Measurements from ENCODE around the gene PXN. TPM values are rescaled to one million over a fixed set of nuclear protein-coding genes. Genes with fewer than 3 reads are reported as not detected.
A peak's percentile ranks its signal among the peaks of the same experiment; 100 is the strongest.

The PXN gene
- total and polyA plus RNA-seq, 2 of the 13 experiments (the other 11 are each of a cell fraction or from before 2014, with no cell fraction given), result 13.6 to 14.2 TPM

- TF ChIP-seq ZNF607 (CRISPR knock-in tag; IDR thresholded peaks at IDR 0.05; ENCODE audit: borderline replicate concordance), result no peak
- TF ChIP-seq GPBP1L1 (CRISPR knock-in tag; IDR thresholded peaks at IDR 0.05), result no peak
- no peak for TF ChIP-seq POGK (CRISPR knock-in tag; conservative IDR thresholded peaks at IDR 0.05)
- TF ChIP-seq ZNF816 (CRISPR knock-in tag; IDR thresholded peaks at IDR 0.05; ENCODE audit: borderline replicate concordance), result no peak; the same call in 1 of the 2 replicates
- TF ChIP-seq E2F5 (CRISPR knock-in tag; conservative IDR thresholded peaks at IDR 0.05), result no peak
- no peak for TF ChIP-seq FIP1L1 (IDR thresholded peaks at IDR 0.05; ENCODE audit: borderline replicate concordance, insufficient read depth, low read depth, low read length)
- TF ChIP-seq SIN3A (IDR thresholded peaks at IDR 0.05; ENCODE audit: borderline replicate concordance, low read depth, low read length), result peak; percentile 82; the same call in 1 of the 2 replicates
- TF ChIP-seq ZNF513 (CRISPR knock-in tag; conservative IDR thresholded peaks at IDR 0.05), result no peak
- TF ChIP-seq MTERF4 (CRISPR knock-in tag; IDR thresholded peaks at IDR 0.05), result no peak
- no peak for TF ChIP-seq MXD3 (CRISPR knock-in tag; IDR thresholded peaks at IDR 0.05)
- TF ChIP-seq NR2C2 (CRISPR knock-in tag; IDR thresholded peaks at IDR 0.05; ENCODE audit: borderline replicate concordance), result peak; percentile 74
- TF ChIP-seq SAFB2 (CRISPR knock-in tag; IDR thresholded peaks at IDR 0.05; ENCODE audit: borderline replicate concordance, low read depth), result no peak
- peak; percentile 9; the same call in 1 of the 2 replicates for TF ChIP-seq CREB1 (IDR thresholded peaks at IDR 0.05)
- TF ChIP-seq CREB1 (CRISPR knock-in tag; IDR thresholded peaks at IDR 0.05), result peak; percentile 86
- TF ChIP-seq ZNF224 (CRISPR knock-in tag; IDR thresholded peaks at IDR 0.05), result no peak
- no peak for TF ChIP-seq HES4 (CRISPR knock-in tag; IDR thresholded peaks at IDR 0.05; ENCODE audit: borderline replicate concordance)
Measured at GRCh38 chr12:120301962-120302815, 36.7 kb upstream of the PXN start, which contains the start of gene SIRT4 (continued).

Measured in HepG2 (cell line).